Fibroblast of skin of right biceps (primary cell): Measurements from ENCODE around the gene IGSF11.
A peak's percentile ranks its signal among the peaks of the same experiment; 100 is the strongest.
"Not testable (repeated sequence)": the region's sequence is repeated elsewhere in the genome, so short reads cannot be mapped to it uniquely, and the experiment has no call there.

Experiments
- DNase-seq: peaks from one replicate; pipeline ENCODE4 v3.0.0-alpha.2; 2013

The IGSF11 gene

GRCh38 chr3:118988198-118989130, 46.2 kb downstream of the IGSF11 start:
- DNase-seq = no peak

GRCh38 chr3:118987477-118987876, 47.2 kb downstream of the IGSF11 start:
- no peak for DNase-seq

GRCh38 chr3:118986734-118987133, 47.9 kb downstream of the IGSF11 start:
- DNase-seq = no peak

GRCh38 chr3:118984699-118985098, 49.9 kb downstream of the IGSF11 start:
- no peak for DNase-seq

GRCh38 chr3:118981494-118982134, 53.0 kb downstream of the IGSF11 start:
- no peak for DNase-seq

- no peak for DNase-seq
Observed at GRCh38 chr3:118980832-118981231, 53.8 kb downstream of the IGSF11 start.

- DNase-seq = no peak
Observed at GRCh38 chr3:118978393-118978758, 56.3 kb downstream of the IGSF11 start.

GRCh38 chr3:118977671-118978392, 56.8 kb downstream of the IGSF11 start:
- DNase-seq = no peak

- DNase-seq = no peak
Observed at GRCh38 chr3:118977118-118977517, 57.5 kb downstream of the IGSF11 start.

- not testable (repeated sequence) for DNase-seq
Observed at GRCh38 chr3:118975476-118975875, 59.2 kb downstream of the IGSF11 start.

- no peak for DNase-seq
Observed at GRCh38 chr3:118974356-118975097, 60.1 kb downstream of the IGSF11 start.

- no peak for DNase-seq
Observed at GRCh38 chr3:118973050-118973449, 61.6 kb downstream of the IGSF11 start.

GRCh38 chr3:118970819-118971218, 63.8 kb downstream of the IGSF11 start:
- DNase-seq = no peak

GRCh38 chr3:118968640-118969039, 66.0 kb downstream of the IGSF11 start:
- DNase-seq = no peak

- no peak for DNase-seq
Observed at GRCh38 chr3:118968111-118968510, 66.5 kb downstream of the IGSF11 start.

GRCh38 chr3:118966700-118967099, 67.9 kb downstream of the IGSF11 start:
- no peak for DNase-seq

- no peak for DNase-seq
Observed at GRCh38 chr3:118963711-118964110, 70.9 kb downstream of the IGSF11 start.

GRCh38 chr3:118960876-118961450, 73.7 kb downstream of the IGSF11 start:
- peak; percentile 4 for DNase-seq

GRCh38 chr3:118955914-118956556, 78.6 kb downstream of the IGSF11 start:
- no peak for DNase-seq

GRCh38 chr3:118951089-118951488, 83.6 kb downstream of the IGSF11 start:
- no peak for DNase-seq

- DNase-seq = no peak
Observed at GRCh38 chr3:118949113-118949760, 85.4 kb downstream of the IGSF11 start.
